Mononuclear cell (primary cell): ENCODE results near the gene OCA2. TPM values are rescaled to one million over a fixed set of nuclear protein-coding genes. Genes with fewer than 3 reads are reported as not detected.

ENCODE experiments used
- H3K27me3 ChIP-seq: 2 replicates; pipeline ENCODE4 v1.6.0; 2011; ENCODE audit warnings: low read length, control low read depth; ENCODE audit not compliant: insufficient read depth
- H3K4me1 ChIP-seq: 2 replicates; pipeline ENCODE4 v1.5.1; 2011; ENCODE audit warnings: mild to moderate bottlenecking, low read length, control low read depth; ENCODE audit not compliant: insufficient read depth
- H3K4me3 ChIP-seq: 2 replicates; pipeline ENCODE4 v1.5.1; 2011; ENCODE audit warnings: mild to moderate bottlenecking, low read length, moderate library complexity
- H3K9me3 ChIP-seq: 2 replicates; pipeline ENCODE4 v1.5.1; 2011; ENCODE audit warnings: low read depth, mild to moderate bottlenecking, control low read depth, low read length
- total RNA-seq: library from RNA; depleted of rRNA; stranded (reverse); fragments of >200 nt; gene quantifications from one replicate; pipeline ENCODE4 v1.2.3, GENCODE V29; 2012

The OCA2 gene
- total RNA-seq, 1 donor: 0.10 TPM

GRCh38 chr15:28113394-28114113 lies 14.4 kb upstream of the OCA2 start:
- H3K4me1 ChIP-seq: no peaks in the 10 kb centered on the region
- no peaks in the 10 kb centered on the region for H3K9me3 ChIP-seq
- H3K27me3 ChIP-seq: no peaks in the 10 kb centered on the region
- no peak overlapping the region for H3K4me3 ChIP-seq

GRCh38 chr15:28112962-28113361 lies 13.8 kb upstream of the OCA2 start:
- H3K9me3 ChIP-seq: no peaks in the 10 kb centered on the region
- no peaks in the 10 kb centered on the region for H3K4me1 ChIP-seq
- peaks cover under 1% of the 10 kb centered on the region for H3K27me3 ChIP-seq
- no peak overlapping the region for H3K4me3 ChIP-seq

GRCh38 chr15:28112101-28112760 lies 13.1 kb upstream of the OCA2 start:
- Histone ChIP-seq H3K4me3 (no peak overlapping the region), H3K27me3 (peaks cover 8% of the 10 kb centered on the region), H3K4me1 (peaks cover 6% of the 10 kb centered on the region), H3K9me3 (no peaks in the 10 kb centered on the region)

GRCh38 chr15:28111543-28111942 lies 12.4 kb upstream of the OCA2 start:
- Histone ChIP-seq H3K9me3 (no peaks in the 10 kb centered on the region), H3K27me3 (peaks cover 10% of the 10 kb centered on the region), H3K4me3 (no peak overlapping the region), H3K4me1 (peaks cover 13% of the 10 kb centered on the region)

GRCh38 chr15:28110481-28110881 lies 11.4 kb upstream of the OCA2 start:
- Histone ChIP-seq H3K4me1 (peaks cover 17% of the 10 kb centered on the region), H3K9me3 (no peaks in the 10 kb centered on the region), H3K4me3 (no peak overlapping the region), H3K27me3 (peaks cover 21% of the 10 kb centered on the region)

- Histone ChIP-seq H3K27me3 (peaks cover 22% of the 10 kb centered on the region), H3K4me1 (peaks cover 17% of the 10 kb centered on the region), H3K4me3 (no peak overlapping the region), H3K9me3 (no peaks in the 10 kb centered on the region)
These were observed 10.7 kb upstream of the OCA2 start for GRCh38 chr15:28109626-28110455.

GRCh38 chr15:28107904-28108275 lies 8.8 kb upstream of the OCA2 start:
- H3K4me3 ChIP-seq: no peak overlapping the region
- no peaks in the 10 kb centered on the region for H3K9me3 ChIP-seq
- peaks cover 22% of the 10 kb centered on the region for H3K27me3 ChIP-seq
- peaks cover 17% of the 10 kb centered on the region for H3K4me1 ChIP-seq

GRCh38 chr15:28107111-28107903 lies 8.2 kb upstream of the OCA2 start:
- Histone ChIP-seq H3K9me3 (no peaks in the 10 kb centered on the region), H3K27me3 (peaks cover 22% of the 10 kb centered on the region), H3K4me3 (peak overlapping the region; percentile 19), H3K4me1 (peaks cover 17% of the 10 kb centered on the region)

GRCh38 chr15:28106294-28107110 lies 7.4 kb upstream of the OCA2 start:
- H3K9me3 ChIP-seq: no peaks in the 10 kb centered on the region
- H3K27me3 ChIP-seq: peaks cover 24% of the 10 kb centered on the region
- peak overlapping the region; percentile 19 for H3K4me3 ChIP-seq
- H3K4me1 ChIP-seq: peaks cover 17% of the 10 kb centered on the region

- Histone ChIP-seq H3K4me1 (peaks cover 17% of the 10 kb centered on the region), H3K27me3 (peaks cover 24% of the 10 kb centered on the region), H3K9me3 (no peaks in the 10 kb centered on the region), H3K4me3 (no peak overlapping the region)
These were observed 6.7 kb upstream of the OCA2 start for GRCh38 chr15:28105793-28106192.

GRCh38 chr15:28105224-28105791 lies 6.2 kb upstream of the OCA2 start:
- Histone ChIP-seq H3K4me1 (peaks cover 17% of the 10 kb centered on the region), H3K27me3 (peaks cover 28% of the 10 kb centered on the region), H3K4me3 (no peak overlapping the region), H3K9me3 (no peaks in the 10 kb centered on the region)

GRCh38 chr15:28104326-28104725 lies 5.2 kb upstream of the OCA2 start:
- H3K4me1 ChIP-seq: peaks cover 21% of the 10 kb centered on the region
- no peaks in the 10 kb centered on the region for H3K9me3 ChIP-seq
- H3K4me3 ChIP-seq: no peak overlapping the region
- H3K27me3 ChIP-seq: peaks cover 37% of the 10 kb centered on the region

- Histone ChIP-seq H3K9me3 (no peaks in the 10 kb centered on the region), H3K4me1 (peaks cover 24% of the 10 kb centered on the region), H3K27me3 (peaks cover 40% of the 10 kb centered on the region), H3K4me3 (no peak overlapping the region)
These were observed 4.7 kb upstream of the OCA2 start for GRCh38 chr15:28103831-28104230.

GRCh38 chr15:28101983-28102441 lies 2.9 kb upstream of the OCA2 start:
- Histone ChIP-seq H3K4me1 (peaks cover 25% of the 10 kb centered on the region), H3K27me3 (peaks cover 48% of the 10 kb centered on the region)

More at GRCh38 chr15:28101983-28102441, 2.9 kb upstream of the OCA2 start:
- no peak overlapping the region for H3K4me3 ChIP-seq
- no peaks in the 10 kb centered on the region for H3K9me3 ChIP-seq
